Measurements from ENCODE around the gene WFIKKN1.

The WFIKKN1 gene

GRCh38 chr16:625117-625976 is 5.4 kb upstream of the WFIKKN1 start:
- no peak for DNase-seq (ENCODE audit: low spot score)

GRCh38 chr16:625977-626765 is 4.6 kb upstream of the WFIKKN1 start:
- DNase-seq (ENCODE audit: low spot score) = no peak

GRCh38 chr16:626787-627453 is 3.9 kb upstream of the WFIKKN1 start:
- no peak for DNase-seq (ENCODE audit: low spot score)

- no peak for DNase-seq (ENCODE audit: low spot score)
These were observed 3.1 kb upstream of the WFIKKN1 start for GRCh38 chr16:627454-628239.

GRCh38 chr16:628321-629061 is 2.3 kb upstream of the WFIKKN1 start:
- DNase-seq (ENCODE audit: low spot score) = no peak

GRCh38 chr16:629185-629832 is 1.5 kb upstream of the WFIKKN1 start:
- no peak for DNase-seq (ENCODE audit: low spot score)

GRCh38 chr16:629833-630248 is 944 bp upstream of the WFIKKN1 start:
- DNase-seq (ENCODE audit: low spot score) = no peak

- DNase-seq (ENCODE audit: low spot score) = no peak
These were observed 453 bp upstream of the WFIKKN1 start for GRCh38 chr16:630249-630814.

GRCh38 chr16:631808-632358 is 1.1 kb downstream of the WFIKKN1 start:
- no peak for DNase-seq (ENCODE audit: low spot score)

- no peak for DNase-seq (ENCODE audit: low spot score)
These were observed 1.9 kb downstream of the WFIKKN1 start for GRCh38 chr16:632486-633335.

GRCh38 chr16:633336-634050 is 2.7 kb downstream of the WFIKKN1 start:
- no peak for DNase-seq (ENCODE audit: low spot score)

- no peak for DNase-seq (ENCODE audit: low spot score)
These were observed 3.4 kb downstream of the WFIKKN1 start for GRCh38 chr16:634051-634670.

GRCh38 chr16:634996-635395 is 4.2 kb downstream of the WFIKKN1 start:
- no peak for DNase-seq (ENCODE audit: low spot score)

- no peak for DNase-seq (ENCODE audit: low spot score)
These were observed 4.9 kb downstream of the WFIKKN1 start for GRCh38 chr16:635573-636205.

- peak; percentile 93 for DNase-seq (ENCODE audit: low spot score)
These were observed 5.7 kb downstream of the WFIKKN1 start, which contains the start of gene METTL26 for GRCh38 chr16:636206-637080. Gene METTL26, minus strand, starts transcription at chr16:636305. Its CDS starts 15 bp downstream, at chr16:636290.

All from LoVo (cell line).